Muscle of arm (tissue), 12 donors: Measurements from ENCODE around the gene LCE3A. TPM values are rescaled to one million over a fixed set of nuclear protein-coding genes. Genes with fewer than 3 reads are reported as not detected.

Experiments
- DNase-seq: peaks from one replicate; pipeline ENCODE4 v3.0.0-alpha.2; 2013
- polyA plus RNA-seq, 12 donors: library from polyadenylated mRNA; unstranded; fragments of 120-200 nt; gene quantifications; one replicate each; pipeline ENCODE4 v1.2.1, GENCODE V29; 2013; ENCODE audit not compliant: insufficient read length in 12 of 12

LCE3A gene
- polyA plus RNA-seq, 12 donors, result not detected

DNA sequence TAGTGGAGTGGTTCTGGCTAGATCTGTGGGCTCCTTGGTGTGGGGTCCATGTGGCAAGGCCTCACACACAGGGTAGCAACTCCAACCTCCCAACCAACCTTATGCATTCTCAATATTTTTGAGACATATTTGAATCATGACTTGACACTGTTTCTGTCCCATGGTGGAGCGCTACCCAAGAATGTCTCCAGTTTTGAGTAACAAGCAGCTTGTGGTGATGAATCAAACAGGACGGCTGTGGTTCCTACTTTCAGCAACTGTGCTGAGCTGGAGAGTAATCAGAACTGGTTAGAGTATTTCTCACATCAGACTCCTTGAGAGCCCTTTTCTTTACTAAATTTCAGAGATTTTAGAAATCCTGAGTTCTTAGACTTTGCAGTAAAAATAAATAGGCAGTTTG lies 45.7 kb downstream of the LCE3A start:
- DNase-seq, result no peak

Other genes starting within 250 kb of the LCE3A start
- not detected for gene CRNN, start 208.8 kb downstream of the LCE3A start, polyA plus RNA-seq
- gene LCE5A, start 112.3 kb downstream of the LCE3A start, polyA plus RNA-seq, result not detected
- gene CRCT1, start 108.6 kb downstream of the LCE3A start, polyA plus RNA-seq, result under 1 TPM in 1 of 12 donors, not detected in 11; 0.23 TPM
- gene LCE3E, start 56.3 kb downstream of the LCE3A start, polyA plus RNA-seq, result not detected
- gene LCE3D, start 42.6 kb downstream of the LCE3A start, polyA plus RNA-seq, result not detected
- not detected for gene LCE3C, start 22.9 kb downstream of the LCE3A start, polyA plus RNA-seq
- gene LCE3B, start 9.3 kb downstream of the LCE3A start, polyA plus RNA-seq, result not detected
- not detected for gene LCE2D, start 40.3 kb upstream of the LCE3A start, polyA plus RNA-seq
- gene LCE2C, start 52.2 kb upstream of the LCE3A start, polyA plus RNA-seq, result not detected
- gene LCE2B, start 63.0 kb upstream of the LCE3A start, polyA plus RNA-seq, result not detected
- not detected for gene LCE2A, start 75.2 kb upstream of the LCE3A start, polyA plus RNA-seq
- not detected for gene LCE4A, start 85.1 kb upstream of the LCE3A start, polyA plus RNA-seq
- gene KPRP, start 134.9 kb upstream of the LCE3A start, polyA plus RNA-seq, result under 1 TPM in 1 of 12 donors, not detected in 11; 0.07 TPM
- gene LCE1F, start 152.0 kb upstream of the LCE3A start, polyA plus RNA-seq, result not detected
- gene LCE1E, start 163.2 kb upstream of the LCE3A start, polyA plus RNA-seq, result not detected
- gene LCE1D, start 173.6 kb upstream of the LCE3A start, polyA plus RNA-seq, result not detected
- not detected for gene LCE1C, start 183.5 kb upstream of the LCE3A start, polyA plus RNA-seq
- gene LCE1B, start 188.9 kb upstream of the LCE3A start, polyA plus RNA-seq, result not detected
- gene LCE1A, start 204.4 kb upstream of the LCE3A start, polyA plus RNA-seq, result not detected
- gene LCE6A, start 219.8 kb upstream of the LCE3A start, polyA plus RNA-seq, result not detected
- gene LCE7A, start 236.9 kb upstream of the LCE3A start, polyA plus RNA-seq, result not detected